GM18951 (cell line): Measurements from ENCODE around the gene HSPG2.

Experiments used
- POLR2A ChIP-seq: IDR thresholded peaks from 4 replicates; pipeline ENCODE4 v1.6.1; 2011; ENCODE audit warnings: mild to moderate bottlenecking; ENCODE audit not compliant: insufficient read length, insufficient read depth; ENCODE audit errors: extremely low read depth
- in situ Hi-C: fragments of 300-500 bp; cut with MboI; formaldehyde crosslinking; loops from one replicate; pipeline ENCODE4 v1.12.0; 2022; ENCODE audit warnings: low sequenced_read_pairs, mixed read lengths, inconsistent platforms; ENCODE audit not compliant: unreplicated experiment

HSPG2 gene

GRCh38 chr1:21848524-21849174 lies 88.5 kb downstream of the HSPG2 start:
- in situ Hi-C loops, result no loop called here
- no peak for TF ChIP-seq POLR2A

- in situ Hi-C loops, result no loop called here
- TF ChIP-seq POLR2A, result no peak
Observed at GRCh38 chr1:21847223-21848205, 89.6 kb downstream of the HSPG2 start.

GRCh38 chr1:21845646-21846641 lies 91.2 kb downstream of the HSPG2 start:
- in situ Hi-C loops, result no loop called here
- no peak for TF ChIP-seq POLR2A

GRCh38 chr1:21843996-21844395 lies 93.1 kb downstream of the HSPG2 start:
- in situ Hi-C loops, result no loop called here
- no peak for TF ChIP-seq POLR2A

GRCh38 chr1:21843208-21843607 lies 93.9 kb downstream of the HSPG2 start:
- no peak for TF ChIP-seq POLR2A
- in situ Hi-C loops, result no loop called here

GRCh38 chr1:21842606-21843162 lies 94.4 kb downstream of the HSPG2 start:
- in situ Hi-C loops, result no loop called here
- no peak for TF ChIP-seq POLR2A

- TF ChIP-seq POLR2A, result no peak
- in situ Hi-C loops, result no loop called here
Observed at GRCh38 chr1:21841852-21842466, 95.2 kb downstream of the HSPG2 start.

GRCh38 chr1:21840981-21841380 lies 96.1 kb downstream of the HSPG2 start:
- in situ Hi-C loops, result no loop called here
- TF ChIP-seq POLR2A, result no peak

- TF ChIP-seq POLR2A, result no peak
- in situ Hi-C loops, result no loop called here
Observed at GRCh38 chr1:21839337-21840037, 97.6 kb downstream of the HSPG2 start.

GRCh38 chr1:21838359-21839157 lies 98.6 kb downstream of the HSPG2 start:
- no peak for TF ChIP-seq POLR2A
- in situ Hi-C loops, result no loop called here

- no peak for TF ChIP-seq POLR2A
- in situ Hi-C loops, result no loop called here
Observed at GRCh38 chr1:21837476-21837875, 99.6 kb downstream of the HSPG2 start.

GRCh38 chr1:21836729-21837128 lies 100.4 kb downstream of the HSPG2 start:
- no peak for TF ChIP-seq POLR2A
- in situ Hi-C loops, result no loop called here
